Measurements from ENCODE around the gene PAXIP1. TPM values are rescaled to one million over a fixed set of nuclear protein-coding genes. Genes with fewer than 3 reads are reported as not detected.

The PAXIP1 gene
- total and polyA plus RNA-seq, 10 of the 15 experiments (the other 5 are each of a cell fraction or from before 2014, with no cell fraction given) = 7.3 to 27.2 (median 18.1) TPM

- DNase-seq (ENCODE audit: low read depth, low spot score) = no peak
- Histone ChIP-seq H3K4me2 (ENCODE audit: control insufficient read depth, insufficient read depth) (no peak overlapping the region), H3K79me2 (ENCODE audit: control insufficient read depth, insufficient read depth, low read length) (no peaks in the 10 kb centered on the region; the same call in none of the 2 replicates), H3K4me3 (no peak overlapping the region), H4K20me1 (ENCODE audit: control insufficient read depth, insufficient read depth) (no peaks in the 10 kb centered on the region; the same call in 1 of the 2 replicates), H3K4me1 (ENCODE audit: control insufficient read depth, insufficient read depth, low read length) (no peaks in the 10 kb centered on the region), H3K27me3 (replicated peaks in 1 of 2; ENCODE audit: control insufficient read depth in 2 of 2, insufficient read depth in 2 of 2, low read length in 1 of 2) (no peaks in the 10 kb centered on the region), H3K36me3 (ENCODE audit: control insufficient read depth in 2 of 2, insufficient read depth in 2 of 2, low read length in 1 of 2) (peaks cover 4 to 22% of the 10 kb centered on the region in 2 experiments; a peak in 3 of 4 replicates), H3K27ac (ENCODE audit: control insufficient read depth, insufficient read depth) (no peak overlapping the region), H3K9ac (ENCODE audit: control insufficient read depth, insufficient read depth, low read length) (no peak overlapping the region), H3K9me3 (replicated peaks; ENCODE audit: control insufficient read depth, insufficient read depth, low read length) (no peaks in the 10 kb centered on the region), H2AFZ (ENCODE audit: control insufficient read depth, low read depth, low read length) (no peak overlapping the region)
- no peak for FAIRE-seq
- in situ Hi-C loops (cut with MboI) = no loop called here
- BruUV-seq (replicated peaks) = no TSS peak
- intact Hi-C loops (cut with micrococcal nuclease; ENCODE audit: unreplicated experiment) = no loop called here
- RAD21 ChIA-PET (ENCODE audit: unreplicated experiment) = interaction anchor here (1.4 kb wide), 1 partner anchor 63 kb away, joined by 6 read pairs; no protein-coding TSS in a partner anchor
- no peak for ATAC-seq
- TF ChIP-seq ELK1 (IDR thresholded peaks at IDR 0.05; ENCODE audit: low read depth, low read length) (no peak), JUNB (IDR thresholded peaks at IDR 0.05) (no peak), CREB1 (IDR thresholded peaks at IDR 0.05; ENCODE audit: low read depth) (no peak), ZNF217 (IDR thresholded peaks at IDR 0.05) (no peak)
- TF ChIP-seq, protein P1, sequence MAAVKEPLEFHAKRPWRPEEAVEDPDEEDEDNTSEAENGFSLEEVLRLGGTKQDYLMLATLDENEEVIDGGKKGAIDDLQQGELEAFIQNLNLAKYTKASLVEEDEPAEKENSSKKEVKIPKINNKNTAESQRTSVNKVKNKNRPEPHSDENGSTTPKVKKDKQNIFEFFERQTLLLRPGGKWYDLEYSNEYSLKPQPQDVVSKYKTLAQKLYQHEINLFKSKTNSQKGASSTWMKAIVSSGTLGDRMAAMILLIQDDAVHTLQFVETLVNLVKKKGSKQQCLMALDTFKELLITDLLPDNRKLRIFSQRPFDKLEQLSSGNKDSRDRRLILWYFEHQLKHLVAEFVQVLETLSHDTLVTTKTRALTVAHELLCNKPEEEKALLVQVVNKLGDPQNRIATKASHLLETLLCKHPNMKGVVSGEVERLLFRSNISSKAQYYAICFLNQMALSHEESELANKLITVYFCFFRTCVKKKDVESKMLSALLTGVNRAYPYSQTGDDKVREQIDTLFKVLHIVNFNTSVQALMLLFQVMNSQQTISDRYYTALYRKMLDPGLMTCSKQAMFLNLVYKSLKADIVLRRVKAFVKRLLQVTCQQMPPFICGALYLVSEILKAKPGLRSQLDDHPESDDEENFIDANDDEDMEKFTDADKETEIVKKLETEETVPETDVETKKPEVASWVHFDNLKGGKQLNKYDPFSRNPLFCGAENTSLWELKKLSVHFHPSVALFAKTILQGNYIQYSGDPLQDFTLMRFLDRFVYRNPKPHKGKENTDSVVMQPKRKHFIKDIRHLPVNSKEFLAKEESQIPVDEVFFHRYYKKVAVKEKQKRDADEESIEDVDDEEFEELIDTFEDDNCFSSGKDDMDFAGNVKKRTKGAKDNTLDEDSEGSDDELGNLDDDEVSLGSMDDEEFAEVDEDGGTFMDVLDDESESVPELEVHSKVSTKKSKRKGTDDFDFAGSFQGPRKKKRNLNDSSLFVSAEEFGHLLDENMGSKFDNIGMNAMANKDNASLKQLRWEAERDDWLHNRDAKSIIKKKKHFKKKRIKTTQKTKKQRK (IDR thresholded peaks at IDR 0.05; ENCODE audit: low read depth, low read length) = no peak
- 94% methylated on average over 3 of the region's 3 CpGs for WGBS (ENCODE audit: insufficient coverage, insufficient replicate concordance, low lambda C conversion rate, missing lambda C conversion rate)
- POLR2A ChIA-PET = interaction anchor here (1.4 to 1.9 kb wide), 2 partner anchors 9 to 11 kb away, joined by 3 to 9 read pairs; no protein-coding TSS in a partner anchor
- CTCF ChIA-PET = interaction anchor here (1.3 to 2.2 kb wide), 6 partner anchors 8 to 64 kb away, joined by 4 to 10 read pairs (median 6); no protein-coding TSS in a partner anchor
- SMC1A ChIA-PET (ENCODE audit: uncharacterized antibody, unreplicated experiment) = interaction anchor here (1.2 to 2.0 kb wide), 3 partner anchors 8 to 49 kb away, joined by 4 to 8 read pairs (median 4); no protein-coding TSS in a partner anchor
These were observed 11.9 kb downstream of the PAXIP1 start for GRCh38 chr7:154990964-154991540.

Measured in GM12878 (cell line).